C4-2B (cell line): ENCODE data around the gene RXRA.

Source experiments
- CTCF ChIP-seq: fragments of 450-650 bp; conservative IDR thresholded peaks from 2 replicates; pipeline ENCODE4 v1.5.1; 2017; ENCODE audit warnings: mild to moderate bottlenecking
- ZFX ChIP-seq: fragments of 450-650 bp; IDR thresholded peaks from 2 replicates; pipeline ENCODE4 v1.6.1; 2017

GRCh38 chr9:134414900-134415425 is 88.7 kb downstream of the RXRA start:
- no peak for TF ChIP-seq CTCF
- no peak for TF ChIP-seq ZFX
